WTC11 (cell line): ENCODE measurements around the gene SMARCA4. TPM values are rescaled to one million over a fixed set of nuclear protein-coding genes. Genes with fewer than 3 reads are reported as not detected.

ENCODE experiments used
- ATAC-seq: fragments of 200-7000 bp; cut with Tn5 transposase; 2 replicates; pipeline ENCODE4 v1.10.0; 2021; ENCODE audit warnings: mild to moderate bottlenecking, moderate library complexity
- CTCF ChIA-PET: fragments of 300-600 bp; sonication (Branson Sonifier 250); formaldehyde crosslinking; loops from one replicate; lab custom pipeline; 2021; ENCODE audit warnings: antibody characterized with exemption; lab: Charles Lee
- POLR2A ChIA-PET: fragments of 350-600 bp; sonication (Branson Sonifier 250); formaldehyde crosslinking; loops from one replicate; lab custom pipeline; 2021; ENCODE audit warnings: antibody characterized with exemption; lab: Charles Lee
- DNase-seq: peaks from one replicate; pipeline ENCODE4 v3.0.0; 2021; ENCODE audit warnings: low spot score
- H3K27ac Mint-ChIP-seq: 2 replicates; pipeline ENCODE4 v1.8.0; 2021; ENCODE audit warnings: mixed read lengths
- H3K27me3 Mint-ChIP-seq: 2 replicates; pipeline ENCODE4 v1.8.0; 2021; ENCODE audit warnings: low read depth, mild to moderate bottlenecking, moderate library complexity, mixed read lengths
- H3K36me3 Mint-ChIP-seq: 2 replicates; pipeline ENCODE4 v1.8.0; 2021; ENCODE audit warnings: mixed read lengths
- H3K4me1 Mint-ChIP-seq: 2 replicates; pipeline ENCODE4 v1.8.0; 2022; ENCODE audit warnings: mixed read lengths
- H3K4me3 Mint-ChIP-seq: 2 replicates; pipeline ENCODE4 v1.8.0; 2021; ENCODE audit warnings: mild to moderate bottlenecking, moderate library complexity, mixed read lengths
- H3K9me3 Mint-ChIP-seq: 2 replicates; pipeline ENCODE4 v1.8.0; 2021; ENCODE audit warnings: mixed read lengths
- ATF1 ChIP-seq: sonication (generic); formaldehyde crosslinking; IDR thresholded peaks from 2 replicates; pipeline ENCODE4 v1.8.1; 2023; ENCODE audit warnings: mild to moderate bottlenecking, moderate library complexity, missing genetic modification reagents
- ATF6 ChIP-seq: sonication (generic); formaldehyde crosslinking; IDR thresholded peaks from 2 replicates; pipeline ENCODE4 v1.8.1; 2023; ENCODE audit warnings: mild to moderate bottlenecking, missing genetic modification reagents
- CREB1 ChIP-seq: sonication (generic); formaldehyde crosslinking; IDR thresholded peaks from 2 replicates; pipeline ENCODE4 v1.8.0; 2023; ENCODE audit warnings: mild to moderate bottlenecking, missing genetic modification reagents
- E2F1 ChIP-seq: sonication (generic); formaldehyde crosslinking; IDR thresholded peaks from 2 replicates; pipeline ENCODE4 v1.8.0; 2022; ENCODE audit warnings: mild to moderate bottlenecking, missing genetic modification reagents
- ELF4 ChIP-seq: sonication (generic); formaldehyde crosslinking; IDR thresholded peaks from 2 replicates; pipeline ENCODE4 v1.8.1; 2022; ENCODE audit warnings: low read depth, mild to moderate bottlenecking, moderate library complexity, missing genetic modification reagents
- ERG ChIP-seq: fragments of 250-450 bp; sonication (Bioruptor Pico); IDR thresholded peaks from 2 replicates; pipeline ENCODE4 v1.8.0; 2021; ENCODE audit warnings: mild to moderate bottlenecking
- ESRRA ChIP-seq: sonication (generic); formaldehyde crosslinking; IDR thresholded peaks from 2 replicates; pipeline ENCODE4 v1.8.1; 2022; ENCODE audit warnings: mild to moderate bottlenecking, missing genetic modification reagents, borderline replicate concordance
- FOXK1 ChIP-seq: sonication (generic); formaldehyde crosslinking; IDR thresholded peaks from 2 replicates; pipeline ENCODE4 v1.8.0; 2022; ENCODE audit warnings: mild to moderate bottlenecking, moderate library complexity, missing genetic modification reagents
- FOXP1 ChIP-seq: sonication (generic); formaldehyde crosslinking; IDR thresholded peaks from 2 replicates; pipeline ENCODE4 v1.8.0; 2022; ENCODE audit warnings: missing genetic modification reagents, mild to moderate bottlenecking, moderate library complexity, borderline replicate concordance
- JUN ChIP-seq: sonication (generic); formaldehyde crosslinking; IDR thresholded peaks from 2 replicates; pipeline ENCODE4 v1.8.0; 2023; ENCODE audit warnings: mild to moderate bottlenecking, missing genetic modification reagents
- NFATC4 ChIP-seq: fragments of 250-450 bp; sonication (Bioruptor Pico); IDR thresholded peaks from 2 replicates; pipeline ENCODE4 v1.9.0; 2021; ENCODE audit warnings: mild to moderate bottlenecking
- NR1H2 ChIP-seq: sonication (generic); formaldehyde crosslinking; IDR thresholded peaks from 2 replicates; pipeline ENCODE4 v1.9.0; 2021; ENCODE audit warnings: mild to moderate bottlenecking, moderate library complexity, missing genetic modification reagents
- PRDM15 ChIP-seq: sonication (generic); formaldehyde crosslinking; IDR thresholded peaks from 2 replicates; pipeline ENCODE4 v1.8.0; 2022; ENCODE audit warnings: missing genetic modification reagents
- PRRX2 ChIP-seq: fragments of 250-450 bp; sonication (Bioruptor Pico); IDR thresholded peaks from 2 replicates; pipeline ENCODE4 v1.8.0; 2021; ENCODE audit warnings: mild to moderate bottlenecking
- SP1 ChIP-seq: sonication (generic); formaldehyde crosslinking; conservative IDR thresholded peaks from 2 replicates; pipeline ENCODE4 v1.8.1; 2022; ENCODE audit warnings: missing genetic modification reagents
- USF1 ChIP-seq: sonication (generic); formaldehyde crosslinking; IDR thresholded peaks from 2 replicates; pipeline ENCODE4 v1.8.0; 2022; ENCODE audit warnings: mild to moderate bottlenecking, missing genetic modification reagents
- ZNF121 ChIP-seq: sonication (generic); formaldehyde crosslinking; IDR thresholded peaks from 2 replicates; pipeline ENCODE4 v1.8.0; 2023; ENCODE audit warnings: missing genetic modification reagents
- ZNF138 ChIP-seq: sonication (generic); formaldehyde crosslinking; conservative IDR thresholded peaks from 2 replicates; pipeline ENCODE4 v1.8.1; 2022; ENCODE audit warnings: mild to moderate bottlenecking, moderate library complexity, missing genetic modification reagents
- ZNF232 ChIP-seq: sonication (generic); formaldehyde crosslinking; IDR thresholded peaks from 2 replicates; pipeline ENCODE4 v1.8.0; 2022; ENCODE audit warnings: mild to moderate bottlenecking, missing genetic modification reagents
- ZNF281 ChIP-seq: sonication (generic); formaldehyde crosslinking; IDR thresholded peaks from 2 replicates; pipeline ENCODE4 v1.8.0; 2023; ENCODE audit warnings: mild to moderate bottlenecking, missing genetic modification reagents
- ZNF512 ChIP-seq: sonication (generic); formaldehyde crosslinking; IDR thresholded peaks from 2 replicates; pipeline ENCODE4 v1.8.1; 2022; ENCODE audit warnings: missing genetic modification reagents, borderline replicate concordance
- ZNF671 ChIP-seq: fragments of 250-450 bp; sonication (Bioruptor Pico); IDR thresholded peaks from 2 replicates; pipeline ENCODE4 v1.8.0; 2021; ENCODE audit warnings: mild to moderate bottlenecking
- total RNA-seq: library from RNA; stranded (reverse); gene quantifications from 3 replicates; pipeline ENCODE4 v1.2.3, GENCODE V29; 2021

The SMARCA4 gene
- total RNA-seq, 1 experiment from 2014 or later, result 295 TPM

- Mint-ChIP-seq H3K27me3 (no peaks in the 10 kb centered on the region), H3K27ac (no peak overlapping the region)
- CTCF ChIA-PET, result interaction anchor here (0.7 to 1.2 kb wide), 2 partner anchors 42 to 54 kb away, joined by 3 to 4 read pairs; no protein-coding TSS in a partner anchor
- TF ChIP-seq ERG (CRISPR knock-in tag) (no peak), SP1 (CRISPR knock-in tag) (no peak), NR1H2 (no peak), PRRX2 (no peak), ELF4 (no peak), FOXP1 (no peak), NFATC4 (CRISPR knock-in tag) (no peak)
- TF ChIP-seq, all 79 proteins: peak for 0
- DNase-seq (no peak), ATAC-seq (no peak)
- Mint-ChIP-seq H3K4me3 (no peak overlapping the region), H3K9me3 (no peaks in the 10 kb centered on the region), H3K36me3 (peaks cover 27% of the 10 kb centered on the region), H3K4me1 (no peaks in the 10 kb centered on the region)
- POLR2A ChIA-PET, result interaction anchor here (0.8 kb wide), 1 partner anchor 24 kb away, joined by 6 read pairs; no protein-coding TSS in a partner anchor
Observed at GRCh38 chr19:10912619-10913018, 48.2 kb upstream of the SMARCA4 start.

- DNase-seq (no peak), ATAC-seq (no peak)
- no peak overlapping the region for H3K4me3 Mint-ChIP-seq
- H3K27me3 Mint-ChIP-seq, result no peaks in the 10 kb centered on the region
- no peak for TF ChIP-seq ESRRA (CRISPR knock-in tag)
- TF ChIP-seq JUN (CRISPR knock-in tag), result no peak
- TF ChIP-seq ZNF281, result no peak
- no peak for TF ChIP-seq ZNF671 (CRISPR knock-in tag)
- no peak for TF ChIP-seq FOXK1 (CRISPR knock-in tag)
- no peak for TF ChIP-seq ZNF232 (CRISPR knock-in tag)
- no peak for TF ChIP-seq CREB1 (CRISPR knock-in tag)
- no peak for TF ChIP-seq USF1 (CRISPR knock-in tag)
- TF ChIP-seq ATF6 (CRISPR knock-in tag), result no peak
- TF ChIP-seq ZNF512 (CRISPR knock-in tag), result no peak
- no peak for TF ChIP-seq ZNF121
- TF ChIP-seq ZNF138 (CRISPR knock-in tag), result no peak
- TF ChIP-seq E2F1, result no peak
- no peak for TF ChIP-seq ATF1 (CRISPR knock-in tag)
- no peak for TF ChIP-seq PRDM15
- POLR2A ChIA-PET, result no interaction called here
- H3K9me3 Mint-ChIP-seq, result no peaks in the 10 kb centered on the region
- H3K4me1 Mint-ChIP-seq, result no peaks in the 10 kb centered on the region
- CTCF ChIA-PET, result interaction anchor here (0.6 to 1.1 kb wide), 2 partner anchors 49 to 200 kb away, joined by 4 read pairs; no protein-coding TSS in a partner anchor
- H3K36me3 Mint-ChIP-seq, result peaks cover 19% of the 10 kb centered on the region
- H3K27ac Mint-ChIP-seq, result no peak overlapping the region
Observed at GRCh38 chr19:10913716-10914340, 47.0 kb upstream of the SMARCA4 start.
